ENCODE measurements around the gene MAPK8IP1. TPM values are rescaled to one million over a fixed set of nuclear protein-coding genes. Genes with fewer than 3 reads are reported as not detected.

MAPK8IP1 gene
- polyA plus RNA-seq, 1 donor (not counting 4 experiments of a cell fraction or from before 2014, with no cell fraction given): 0.51 TPM

DNA sequence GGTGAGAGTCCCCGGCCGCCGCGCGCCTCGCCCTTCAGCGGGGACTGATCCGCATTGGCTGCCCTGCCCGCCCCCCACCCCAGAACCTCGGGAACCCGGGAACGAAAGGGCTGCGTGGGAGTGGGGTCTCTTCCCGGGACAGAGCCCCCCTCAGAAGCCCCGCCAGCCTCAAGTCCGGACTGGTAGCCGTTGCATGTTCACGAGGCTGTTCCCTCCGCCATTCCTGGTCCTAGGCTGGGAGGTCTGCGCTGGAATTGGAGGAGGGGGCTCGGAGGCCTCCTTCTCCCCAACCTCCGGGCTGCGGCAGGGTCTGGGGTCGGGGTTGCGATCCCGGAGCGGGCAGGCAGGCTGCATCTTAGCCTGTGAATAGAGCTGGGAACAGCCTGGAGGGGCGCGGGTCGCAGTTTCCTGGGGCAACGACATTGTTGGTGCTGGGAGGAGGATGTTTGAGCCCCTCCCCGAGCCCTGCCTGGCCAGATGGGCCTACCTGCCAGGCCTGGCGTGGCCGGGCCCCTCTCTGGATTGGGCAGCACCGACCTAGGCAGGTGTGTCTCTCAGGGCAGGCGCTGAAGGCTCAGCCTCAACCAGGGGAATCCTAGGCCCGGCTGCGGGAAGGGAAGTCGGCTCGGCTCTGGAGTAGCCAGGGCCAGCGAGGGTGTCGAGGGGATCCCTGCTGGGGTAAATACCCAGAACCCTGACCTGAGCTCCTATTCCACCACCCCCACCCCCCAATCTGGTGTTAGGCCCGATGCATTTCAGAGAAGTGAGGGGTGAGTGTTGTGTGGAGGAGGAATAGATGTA lies 670 bp downstream of the MAPK8IP1 start:
- dilution Hi-C loops (cut with MboI; ENCODE audit: extremely low pct_ligation_motif_present, low sequenced_read_pairs): no loop called here
- Histone ChIP-seq H3K4me3 (ENCODE audit: control insufficient read depth in 2 of 3, extremely low read depth in 1 of 3, insufficient read depth in 2 of 3, low read depth in 1 of 3, low read length in 3 of 3) (peak overlapping the region; percentile 28 to 55 (median 33)), H3K36me3 (ENCODE audit: control insufficient read depth in 2 of 2, extremely low read depth in 1 of 2, insufficient read depth in 2 of 2, low read length in 2 of 2) (peaks cover 0 to 3% of the 10 kb centered on the region in 2 experiments), H3K9me1 (ENCODE audit: control insufficient read depth, extremely low read depth, insufficient read depth, low read length) (no peaks in the 10 kb centered on the region), H3K27ac (ENCODE audit: control insufficient read depth, insufficient read depth, low read length) (no peak overlapping the region), H3K27me3 (ENCODE audit: control insufficient read depth, extremely low read depth, insufficient read depth, low read length) (no peaks in the 10 kb centered on the region), H4K20me1 (ENCODE audit: control insufficient read depth, extremely low read depth, insufficient read depth, low read length) (no peaks in the 10 kb centered on the region), H3K79me2 (ENCODE audit: control insufficient read depth, insufficient read depth, low read length) (no peaks in the 10 kb centered on the region), H3K9ac (ENCODE audit: control insufficient read depth, extremely low read depth, insufficient read depth, low read length) (no peak overlapping the region), H3K4me2 (ENCODE audit: control insufficient read depth, extremely low read depth, insufficient read depth, low read depth, low read length) (peak overlapping the region; percentile 54), H3K9me3 (ENCODE audit: control insufficient read depth, low read depth, low read length) (no peaks in the 10 kb centered on the region), H3K4me1 (ENCODE audit: control insufficient read depth, extremely low read depth, insufficient read depth, low read length) (no peaks in the 10 kb centered on the region), H2AFZ (ENCODE audit: control insufficient read depth, low read length) (no peak overlapping the region)
- TF ChIP-seq CTCF (optimal IDR thresholded peaks at IDR 0.05 in 1 of 3, IDR thresholded peaks at IDR 0.05 in 1 of 3, conservative IDR thresholded peaks at IDR 0.05 in 1 of 3; ENCODE audit: extremely low read depth in 1 of 3, insufficient read depth in 2 of 3, low read length in 3 of 3) (no peak), EZH2 (IDR thresholded peaks at IDR 0.05; ENCODE audit: low read length) (no peak)
- DNase-seq (ENCODE audit: low read depth, low spot score) (no peak), FAIRE-seq (no peak)

GRCh38 chr11:45886816-45887520 lies 1.5 kb downstream of the MAPK8IP1 start:
- Histone ChIP-seq H3K9me1 (ENCODE audit: control insufficient read depth, extremely low read depth, insufficient read depth, low read length) (no peaks in the 10 kb centered on the region), H2AFZ (ENCODE audit: control insufficient read depth, low read length) (no peak overlapping the region), H3K27me3 (ENCODE audit: control insufficient read depth, extremely low read depth, insufficient read depth, low read length) (no peaks in the 10 kb centered on the region), H3K9me3 (ENCODE audit: control insufficient read depth, low read depth, low read length) (no peaks in the 10 kb centered on the region), H3K4me2 (ENCODE audit: control insufficient read depth, extremely low read depth, insufficient read depth, low read depth, low read length) (no peak overlapping the region), H3K4me3 (ENCODE audit: control insufficient read depth in 2 of 3, extremely low read depth in 1 of 3, insufficient read depth in 2 of 3, low read depth in 1 of 3, low read length in 3 of 3) (no peak overlapping the region), H3K36me3 (ENCODE audit: control insufficient read depth in 2 of 2, extremely low read depth in 1 of 2, insufficient read depth in 2 of 2, low read length in 2 of 2) (peaks cover 0 to 2% of the 10 kb centered on the region in 2 experiments), H3K27ac (ENCODE audit: control insufficient read depth, insufficient read depth, low read length) (no peak overlapping the region), H3K4me1 (ENCODE audit: control insufficient read depth, extremely low read depth, insufficient read depth, low read length) (no peaks in the 10 kb centered on the region), H3K79me2 (ENCODE audit: control insufficient read depth, insufficient read depth, low read length) (no peaks in the 10 kb centered on the region), H3K9ac (ENCODE audit: control insufficient read depth, extremely low read depth, insufficient read depth, low read length) (no peak overlapping the region), H4K20me1 (ENCODE audit: control insufficient read depth, extremely low read depth, insufficient read depth, low read length) (no peaks in the 10 kb centered on the region)
- FAIRE-seq (no peak), DNase-seq (ENCODE audit: low read depth, low spot score) (no peak)
- TF ChIP-seq CTCF (optimal IDR thresholded peaks at IDR 0.05 in 1 of 3, IDR thresholded peaks at IDR 0.05 in 1 of 3, conservative IDR thresholded peaks at IDR 0.05 in 1 of 3; ENCODE audit: extremely low read depth in 1 of 3, insufficient read depth in 2 of 3, low read length in 3 of 3): no peak
- TF ChIP-seq EZH2 (IDR thresholded peaks at IDR 0.05; ENCODE audit: low read length): no peak
- dilution Hi-C loops (cut with MboI; ENCODE audit: extremely low pct_ligation_motif_present, low sequenced_read_pairs): no loop called here

All from keratinocyte (primary cell).